A549 (cell line): Measurements from ENCODE around the gene TSFM. TPM values are rescaled to one million over a fixed set of nuclear protein-coding genes. Genes with fewer than 3 reads are reported as not detected.

Experiments used
- ATAC-seq, 2 experiments: fragments of 200-7000 bp in 1 of 2; fragments of >200 bp in 1 of 2; cut with Nextera tagmentation in 1 of 2; cut with Tn5 transposase in 1 of 2; 3 replicates each; pipeline versions ENCODE4 v1.8.0 to v1.9.1; 2018 to 2020; ENCODE audit warnings: mild to moderate bottlenecking in 1 of 2, moderate library complexity in 1 of 2
- CTCF ChIA-PET: fragments of 300-600 bp; sonication (Branson Sonifier 250); formaldehyde crosslinking; extraction: SDS; loops from one replicate; lab custom pipeline; 2021; ENCODE audit warnings: antibody characterized with exemption, inconsistent platforms; lab: Yijun Ruan, JAX
- POLR2A ChIA-PET: fragments of 350-600 bp; formaldehyde crosslinking; extraction: SDS; loops from one replicate; lab custom pipeline; 2021; ENCODE audit warnings: antibody characterized with exemption, inconsistent platforms; lab: Yijun Ruan, JAX
- DNase-seq, 2 experiments: peaks; one replicate each; pipeline versions ENCODE4 v3.0.0 to v3.0.0-alpha.2; 2011 to 2016; ENCODE audit warnings: low read depth in 1 of 2, low spot score in 1 of 2
- FAIRE-seq: peaks from 2 replicates; lab custom pipeline; 2011; peaks lifted over from hg19 to GRCh38; lab: Jason Lieb, UNC
- H3K27ac ChIP-seq, 2 experiments: fragments of >200 bp; sonication (Bioruptor Twin); formaldehyde crosslinking; 3 replicates each; pipeline ENCODE4 v1.5.1; 2016 to 2017
- H3K4me1 ChIP-seq: fragments of >200 bp; sonication (Bioruptor Twin); formaldehyde crosslinking; 3 replicates; pipeline ENCODE4 v1.6.1; 2016
- H3K4me2 ChIP-seq: fragments of >200 bp; sonication (Bioruptor Twin); formaldehyde crosslinking; 3 replicates; pipeline ENCODE4 v1.6.1; 2016
- H3K4me3 ChIP-seq: fragments of >200 bp; sonication (Bioruptor Twin); formaldehyde crosslinking; 3 replicates; pipeline ENCODE4 v1.5.1; 2016
- H3K9me3 ChIP-seq: fragments of >200 bp; sonication (Bioruptor Twin); formaldehyde crosslinking; 3 replicates; pipeline ENCODE4 v1.6.1; 2016
- CEBPB ChIP-seq, 2 experiments: fragments of >200 bp in 1 of 2; sonication (Bioruptor Twin) in 1 of 2; formaldehyde crosslinking in 1 of 2; IDR thresholded peaks; 2 replicates each; pipeline ENCODE4 v1.6.1; 2012 to 2016
- EHF ChIP-seq: fragments of 250-450 bp; sonication (Bioruptor Pico); IDR thresholded peaks from 2 replicates; pipeline ENCODE4 v1.5.0; 2020; ENCODE audit warnings: mild to moderate bottlenecking
- EP300 ChIP-seq, 2 experiments: fragments of >200 bp; sonication (Bioruptor Twin); formaldehyde crosslinking; IDR thresholded peaks; 2 replicates in 1 of 2; 3 replicates in 1 of 2; pipeline ENCODE4 v1.6.1; 2016 to 2017
- FOXS1 ChIP-seq: fragments of 250-450 bp; sonication (Bioruptor Pico); IDR thresholded peaks from 2 replicates; pipeline ENCODE4 v1.5.0; 2020; ENCODE audit warnings: mild to moderate bottlenecking, moderate library complexity
- GATA3 ChIP-seq: IDR thresholded peaks from 2 replicates; pipeline ENCODE4 v1.6.1; 2012; ENCODE audit warnings: borderline replicate concordance
- JUN ChIP-seq, 2 experiments: fragments of >200 bp; sonication (Bioruptor Twin); formaldehyde crosslinking; IDR thresholded peaks; 2 replicates in 1 of 2; 3 replicates in 1 of 2; pipeline ENCODE4 v1.6.1; 2016 to 2017
- KDM5A ChIP-seq: fragments of 200-600 bp; sonication (generic); IDR thresholded peaks from 2 replicates; pipeline ENCODE4 v1.6.1; 2016; ENCODE audit warnings: antibody characterized with exemption, mild to moderate bottlenecking
- MAZ ChIP-seq: fragments of 150-350 bp; IDR thresholded peaks from 2 replicates; pipeline ENCODE4 v1.6.1; 2014; ENCODE audit warnings: antibody characterized with exemption, low read depth, low read length, borderline replicate concordance
- MYC ChIP-seq: IDR thresholded peaks from 2 replicates; pipeline ENCODE4 v1.6.1; 2012; ENCODE audit warnings: mild to moderate bottlenecking, inconsistent platforms, low read length, improper control_type of control experiment, borderline replicate concordance
- PHF8 ChIP-seq: fragments of 200-600 bp; sonication (generic); IDR thresholded peaks from 2 replicates; pipeline ENCODE4 v1.6.1; 2016; ENCODE audit warnings: low read depth, mild to moderate bottlenecking, antibody characterized with exemption, moderate library complexity, borderline replicate concordance
- POLR2A ChIP-seq: IDR thresholded peaks from 2 replicates; pipeline ENCODE4 v1.6.1; 2012; ENCODE audit warnings: mild to moderate bottlenecking, low read length
- RAD21 ChIP-seq, 2 experiments: fragments of >200 bp in 1 of 2; sonication (Bioruptor Twin) in 1 of 2; formaldehyde crosslinking in 1 of 2; IDR thresholded peaks in 1 of 2; conservative IDR thresholded peaks in 1 of 2; 2 replicates in 1 of 2; 3 replicates in 1 of 2; pipeline ENCODE4 v1.6.1; 2012 to 2018; ENCODE audit warnings: inconsistent platforms in 1 of 2
- RFX5 ChIP-seq: fragments of 450-650 bp; IDR thresholded peaks from 2 replicates; pipeline ENCODE4 v1.7.1; 2014; ENCODE audit warnings: antibody characterized with exemption, mild to moderate bottlenecking, moderate library complexity
- SMC3 ChIP-seq: fragments of >200 bp; sonication (Bioruptor Twin); formaldehyde crosslinking; IDR thresholded peaks from 3 replicates; pipeline ENCODE4 v1.6.1; 2018; ENCODE audit warnings: inconsistent platforms
- TP53 ChIP-seq: fragments of 250-450 bp; sonication (Bioruptor Pico); IDR thresholded peaks from 2 replicates; pipeline ENCODE4 v1.5.0; 2021; ENCODE audit warnings: mild to moderate bottlenecking, moderate library complexity
- ZC3H11A ChIP-seq: fragments of 450-650 bp; IDR thresholded peaks from 2 replicates; pipeline ENCODE4 v1.6.1; 2014; ENCODE audit warnings: antibody characterized with exemption, mild to moderate bottlenecking
- WGBS: methylation state at CpG from one replicate; pipeline ENCODE4 v1.1.6; 2017; ENCODE audit errors: missing lambda C conversion rate; 5-methylcytosine and 5-hydroxymethylcytosine counted together
- polyA minus RNA-seq: library from RNA; depleted of rRNA, polyadenylated mRNA; stranded (reverse); fragments of >200 nt; gene quantifications from 2 replicates; pipeline ENCODE4 v1.2.3, GENCODE V29; 2011; rRNA and poly(A)+ RNA removed
- polyA plus RNA-seq, 4 experiments: library from polyadenylated mRNA; depleted of rRNA in 3 of 4; stranded (reverse); fragments of >200 nt; fragmentation: RNase III in 1 of 4; extraction: RNeasy Plus Mini Kit Qiagen cat#74134 plus additional on column Dnase treatment in 1 of 4; gene quantifications; 2 replicates in 3 of 4; 3 replicates in 1 of 4; pipeline ENCODE4 v1.2.3, GENCODE V29; 2011 to 2017
- TF ChIP-seq, protein P1 (sequence below): IDR thresholded peaks from 2 replicates; pipeline ENCODE4 v1.6.1; 2012
- TF ChIP-seq, protein P2 (sequence below): fragments of >200 bp; sonication (Bioruptor Twin); formaldehyde crosslinking; IDR thresholded peaks from 3 replicates; pipeline ENCODE4 v1.5.1; 2016
- TF ChIP-seq, protein P3 (sequence below): IDR thresholded peaks from 2 replicates; pipeline ENCODE4 v1.6.1; 2012; ENCODE audit warnings: low read depth, borderline replicate concordance
- TF ChIP-seq, protein P4 (sequence below): fragments of >200 bp; sonication (Bioruptor Twin); formaldehyde crosslinking; IDR thresholded peaks from 3 replicates; pipeline ENCODE4 v1.6.1; 2016
- TF ChIP-seq, protein P5 (sequence below): IDR thresholded peaks from 2 replicates; pipeline ENCODE4 v1.6.1; 2012

The TSFM gene
- polyA plus RNA-seq (2011; rRNA removed) (31.7 and 39.9 TPM in 2 replicates), polyA plus RNA-seq (2017; fragmentation: RNase III; extraction: RNeasy Plus Mini Kit Qiagen cat#74134 plus additional on column Dnase treatment) (56.6 to 60.2 TPM (median 59.2 TPM) in 3 replicates), polyA minus RNA-seq (11.0 and 11.2 TPM in 2 replicates)
- 46.6 and 47.7 TPM in 2 replicates for polyA plus RNA-seq (2012; cell fraction: cytosol; rRNA removed)
- polyA plus RNA-seq (2012; cell fraction: nucleus; rRNA removed), result 31.5 and 36.9 TPM in 2 replicates

DNA sequence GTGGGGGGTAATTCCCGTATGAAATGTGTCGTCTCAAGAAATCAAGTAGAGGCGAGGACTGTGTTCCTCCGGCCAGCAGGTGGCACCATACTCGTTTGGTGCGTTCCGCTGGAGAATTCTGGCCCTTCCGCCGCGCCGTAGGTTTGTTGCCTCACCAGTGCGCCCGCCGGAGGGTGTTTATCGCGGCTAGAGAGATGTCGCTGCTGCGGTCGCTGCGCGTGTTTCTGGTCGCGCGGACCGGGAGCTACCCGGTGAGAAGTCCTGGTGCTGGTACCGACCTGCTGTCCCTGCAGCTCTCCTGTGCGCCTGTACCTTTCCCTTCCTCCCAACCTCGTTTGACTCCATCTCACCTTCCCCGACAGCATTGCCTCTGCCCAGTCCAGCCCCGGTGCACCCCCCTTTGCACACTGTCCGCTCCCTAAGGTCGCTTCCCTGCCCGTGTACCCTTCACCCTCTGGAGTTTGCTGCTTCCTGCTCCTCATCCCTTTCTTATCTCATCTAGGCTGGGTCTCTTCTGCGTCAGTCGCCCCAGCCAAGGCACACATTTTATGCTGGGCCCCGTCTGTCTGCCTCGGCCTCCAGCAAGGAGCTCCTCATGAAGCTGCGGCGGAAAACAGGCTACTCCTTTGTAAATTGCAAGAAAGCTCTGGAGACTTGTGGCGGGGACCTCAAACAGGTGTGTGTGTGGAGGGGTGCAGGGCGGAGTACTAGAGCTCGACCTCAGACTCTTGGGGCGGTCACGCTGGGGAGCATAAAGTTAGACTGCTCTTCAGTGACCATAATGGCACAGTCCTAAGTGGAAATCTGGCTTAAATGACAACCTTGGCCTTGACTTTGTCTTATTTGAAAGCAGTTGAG lies at the start of gene TSFM:
Gene TSFM (plus strand): TSS at position 180 of the 858 bp plus-strand sequence. CDS start 15 bp downstream, at position 195.
- H3K4me3 ChIP-seq, result peak within 1 kb of the TSS; percentile 83
- no peaks in the 10 kb centered on the region for H3K9me3 ChIP-seq
- H3K4me1 ChIP-seq, result peaks cover 8% of the 10 kb centered on the region
- ATAC-seq (peak; percentile 89 to 94), DNase-seq (peak; percentile 81 to 97), FAIRE-seq (no peak)
- peak within 1 kb of the TSS; percentile 74 for H3K4me2 ChIP-seq
- peak; percentile 45 for TF ChIP-seq SMC3
- no peak for TF ChIP-seq EHF (CRISPR knock-in tag)
- TF ChIP-seq, protein P1, sequence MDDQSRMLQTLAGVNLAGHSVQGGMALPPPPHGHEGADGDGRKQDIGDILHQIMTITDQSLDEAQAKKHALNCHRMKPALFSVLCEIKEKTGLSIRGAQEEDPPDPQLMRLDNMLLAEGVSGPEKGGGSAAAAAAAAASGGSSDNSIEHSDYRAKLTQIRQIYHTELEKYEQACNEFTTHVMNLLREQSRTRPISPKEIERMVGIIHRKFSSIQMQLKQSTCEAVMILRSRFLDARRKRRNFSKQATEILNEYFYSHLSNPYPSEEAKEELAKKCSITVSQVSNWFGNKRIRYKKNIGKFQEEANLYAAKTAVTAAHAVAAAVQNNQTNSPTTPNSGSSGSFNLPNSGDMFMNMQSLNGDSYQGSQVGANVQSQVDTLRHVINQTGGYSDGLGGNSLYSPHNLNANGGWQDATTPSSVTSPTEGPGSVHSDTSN, result peak; percentile 45; the same call in 1 of the 2 replicates
- TF ChIP-seq, protein P2, sequence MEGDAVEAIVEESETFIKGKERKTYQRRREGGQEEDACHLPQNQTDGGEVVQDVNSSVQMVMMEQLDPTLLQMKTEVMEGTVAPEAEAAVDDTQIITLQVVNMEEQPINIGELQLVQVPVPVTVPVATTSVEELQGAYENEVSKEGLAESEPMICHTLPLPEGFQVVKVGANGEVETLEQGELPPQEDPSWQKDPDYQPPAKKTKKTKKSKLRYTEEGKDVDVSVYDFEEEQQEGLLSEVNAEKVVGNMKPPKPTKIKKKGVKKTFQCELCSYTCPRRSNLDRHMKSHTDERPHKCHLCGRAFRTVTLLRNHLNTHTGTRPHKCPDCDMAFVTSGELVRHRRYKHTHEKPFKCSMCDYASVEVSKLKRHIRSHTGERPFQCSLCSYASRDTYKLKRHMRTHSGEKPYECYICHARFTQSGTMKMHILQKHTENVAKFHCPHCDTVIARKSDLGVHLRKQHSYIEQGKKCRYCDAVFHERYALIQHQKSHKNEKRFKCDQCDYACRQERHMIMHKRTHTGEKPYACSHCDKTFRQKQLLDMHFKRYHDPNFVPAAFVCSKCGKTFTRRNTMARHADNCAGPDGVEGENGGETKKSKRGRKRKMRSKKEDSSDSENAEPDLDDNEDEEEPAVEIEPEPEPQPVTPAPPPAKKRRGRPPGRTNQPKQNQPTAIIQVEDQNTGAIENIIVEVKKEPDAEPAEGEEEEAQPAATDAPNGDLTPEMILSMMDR, result peak; percentile 88
- peak; percentile 91; the same call in 1 of the 2 replicates for TF ChIP-seq PHF8
- TF ChIP-seq, protein P3, sequence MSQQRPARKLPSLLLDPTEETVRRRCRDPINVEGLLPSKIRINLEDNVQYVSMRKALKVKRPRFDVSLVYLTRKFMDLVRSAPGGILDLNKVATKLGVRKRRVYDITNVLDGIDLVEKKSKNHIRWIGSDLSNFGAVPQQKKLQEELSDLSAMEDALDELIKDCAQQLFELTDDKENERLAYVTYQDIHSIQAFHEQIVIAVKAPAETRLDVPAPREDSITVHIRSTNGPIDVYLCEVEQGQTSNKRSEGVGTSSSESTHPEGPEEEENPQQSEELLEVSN, result no peak; the same call in 1 of the 2 replicates
- TF ChIP-seq KDM5A, result peak; percentile 85
- peak; percentile 22 to 39; a peak in 1 of 5 replicates for TF ChIP-seq RAD21 (conservative IDR thresholded peaks at IDR 0.05 in 1 of 2, IDR thresholded peaks at IDR 0.05 in 1 of 2)
- TF ChIP-seq GATA3, result peak; percentile 50; the same call in 1 of the 2 replicates
- peak; percentile 77; the same call in 1 of the 2 replicates for TF ChIP-seq MYC
- no peak for TF ChIP-seq RFX5
- no peak for TF ChIP-seq EP300 (IDR thresholded peaks at IDR 0.05)
- TF ChIP-seq TP53 (CRISPR knock-in tag), result peak; percentile 60; the same call in 1 of the 2 replicates
- peak; percentile 81 to 96; a peak in 4 of 5 replicates for TF ChIP-seq JUN (IDR thresholded peaks at IDR 0.05)
- TF ChIP-seq FOXS1, result 0 out of 2 replicates have a peak, but pooled peaks have one; percentile 12
- no peak for TF ChIP-seq MAZ
- TF ChIP-seq, protein P4, sequence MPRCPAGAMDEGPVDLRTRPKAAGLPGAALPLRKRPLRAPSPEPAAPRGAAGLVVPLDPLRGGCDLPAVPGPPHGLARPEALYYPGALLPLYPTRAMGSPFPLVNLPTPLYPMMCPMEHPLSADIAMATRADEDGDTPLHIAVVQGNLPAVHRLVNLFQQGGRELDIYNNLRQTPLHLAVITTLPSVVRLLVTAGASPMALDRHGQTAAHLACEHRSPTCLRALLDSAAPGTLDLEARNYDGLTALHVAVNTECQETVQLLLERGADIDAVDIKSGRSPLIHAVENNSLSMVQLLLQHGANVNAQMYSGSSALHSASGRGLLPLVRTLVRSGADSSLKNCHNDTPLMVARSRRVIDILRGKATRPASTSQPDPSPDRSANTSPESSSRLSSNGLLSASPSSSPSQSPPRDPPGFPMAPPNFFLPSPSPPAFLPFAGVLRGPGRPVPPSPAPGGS, result peak; percentile 93
- TF ChIP-seq POLR2A, result peak; percentile 83
- TF ChIP-seq ZC3H11A, result peak; percentile 14; the same call in 1 of the 2 replicates
- TF ChIP-seq, protein P5, sequence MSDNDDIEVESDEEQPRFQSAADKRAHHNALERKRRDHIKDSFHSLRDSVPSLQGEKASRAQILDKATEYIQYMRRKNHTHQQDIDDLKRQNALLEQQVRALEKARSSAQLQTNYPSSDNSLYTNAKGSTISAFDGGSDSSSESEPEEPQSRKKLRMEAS, result peak; percentile 95
- peak; percentile 81 to 94; a peak in 3 of 4 replicates for TF ChIP-seq CEBPB (IDR thresholded peaks at IDR 0.05)
- H3K27ac ChIP-seq, result peak within 1 kb of the TSS; percentile 75 to 89
- under 1% methylated on average over 43 of the region's 45 CpGs for WGBS
- POLR2A ChIA-PET, result interaction anchor here (0.7 to 1.3 kb wide), 7 partner anchors 9 to 114 kb away, joined by 3 to 9 read pairs (median 4); partner anchors contain the start of genes EEF1AKMT3 and METTL1
- CTCF ChIA-PET, result interaction anchor here (0.6 to 8.1 kb wide), 29 partner anchors 8 to 148 kb away, joined by 3 to 60 read pairs (median 4); partner anchors contain the start of genes CYP27B1, EEF1AKMT3 and METTL1
